NB4 (cell line): ENCODE results near the gene CBFA2T3.

Source experiments
- MAX ChIP-seq: IDR thresholded peaks from 2 replicates; pipeline ENCODE4 v1.6.1; 2011; ENCODE audit warnings: low read depth, low read length
- TF ChIP-seq, protein P1 (sequence below): IDR thresholded peaks from one replicate; pipeline ENCODE4 v1.5.1; 2012; ENCODE audit warnings: low read depth, low read length

GRCh38 chr16:88909431-88910210 lies 67.4 kb downstream of the CBFA2T3 start:
- no peak for TF ChIP-seq MAX
- TF ChIP-seq, protein P1, sequence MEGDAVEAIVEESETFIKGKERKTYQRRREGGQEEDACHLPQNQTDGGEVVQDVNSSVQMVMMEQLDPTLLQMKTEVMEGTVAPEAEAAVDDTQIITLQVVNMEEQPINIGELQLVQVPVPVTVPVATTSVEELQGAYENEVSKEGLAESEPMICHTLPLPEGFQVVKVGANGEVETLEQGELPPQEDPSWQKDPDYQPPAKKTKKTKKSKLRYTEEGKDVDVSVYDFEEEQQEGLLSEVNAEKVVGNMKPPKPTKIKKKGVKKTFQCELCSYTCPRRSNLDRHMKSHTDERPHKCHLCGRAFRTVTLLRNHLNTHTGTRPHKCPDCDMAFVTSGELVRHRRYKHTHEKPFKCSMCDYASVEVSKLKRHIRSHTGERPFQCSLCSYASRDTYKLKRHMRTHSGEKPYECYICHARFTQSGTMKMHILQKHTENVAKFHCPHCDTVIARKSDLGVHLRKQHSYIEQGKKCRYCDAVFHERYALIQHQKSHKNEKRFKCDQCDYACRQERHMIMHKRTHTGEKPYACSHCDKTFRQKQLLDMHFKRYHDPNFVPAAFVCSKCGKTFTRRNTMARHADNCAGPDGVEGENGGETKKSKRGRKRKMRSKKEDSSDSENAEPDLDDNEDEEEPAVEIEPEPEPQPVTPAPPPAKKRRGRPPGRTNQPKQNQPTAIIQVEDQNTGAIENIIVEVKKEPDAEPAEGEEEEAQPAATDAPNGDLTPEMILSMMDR = no peak
